ENCODE results near the gene UVRAG. TPM values are rescaled to one million over a fixed set of nuclear protein-coding genes. Genes with fewer than 3 reads are reported as not detected.

The UVRAG gene
- total and polyA plus RNA-seq, 12 donors = 5.0 to 18.3 (median 13.4) TPM

DNA sequence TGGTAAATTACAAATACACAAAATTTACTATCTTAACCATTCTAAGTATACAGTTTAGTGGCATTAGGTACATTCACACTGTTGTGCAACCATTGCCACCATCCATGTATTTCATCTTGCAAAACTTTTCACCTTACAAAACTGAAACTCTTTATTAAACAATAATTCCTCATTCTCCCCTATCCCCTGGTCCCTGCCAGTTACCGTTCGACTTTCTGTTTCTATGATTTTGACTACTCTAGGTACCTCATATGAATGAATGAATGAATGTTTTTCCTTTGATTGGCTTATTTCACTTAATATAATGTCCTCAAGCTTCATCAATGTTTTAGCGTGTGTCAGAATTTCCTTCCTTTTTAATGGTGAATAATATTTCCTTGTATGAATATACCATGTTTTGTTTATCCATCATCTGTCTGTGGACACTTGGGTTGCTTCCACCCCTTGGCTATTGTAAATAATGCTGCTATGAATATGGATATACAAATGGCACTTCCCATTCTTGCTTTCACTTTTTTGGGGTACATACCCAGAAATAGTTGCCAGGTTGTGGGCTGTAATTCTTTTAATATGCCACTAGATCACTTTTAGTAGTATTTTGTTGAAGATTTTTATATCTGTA lies 93.0 kb downstream of the UVRAG start:
- peaks cover 0 to 16% (median 3%) of the 10 kb centered on the region in 9 donors for H3K4me1 ChIP-seq
- H3K27me3 ChIP-seq = no peaks in the 10 kb centered on the region
- TF ChIP-seq, protein P1, sequence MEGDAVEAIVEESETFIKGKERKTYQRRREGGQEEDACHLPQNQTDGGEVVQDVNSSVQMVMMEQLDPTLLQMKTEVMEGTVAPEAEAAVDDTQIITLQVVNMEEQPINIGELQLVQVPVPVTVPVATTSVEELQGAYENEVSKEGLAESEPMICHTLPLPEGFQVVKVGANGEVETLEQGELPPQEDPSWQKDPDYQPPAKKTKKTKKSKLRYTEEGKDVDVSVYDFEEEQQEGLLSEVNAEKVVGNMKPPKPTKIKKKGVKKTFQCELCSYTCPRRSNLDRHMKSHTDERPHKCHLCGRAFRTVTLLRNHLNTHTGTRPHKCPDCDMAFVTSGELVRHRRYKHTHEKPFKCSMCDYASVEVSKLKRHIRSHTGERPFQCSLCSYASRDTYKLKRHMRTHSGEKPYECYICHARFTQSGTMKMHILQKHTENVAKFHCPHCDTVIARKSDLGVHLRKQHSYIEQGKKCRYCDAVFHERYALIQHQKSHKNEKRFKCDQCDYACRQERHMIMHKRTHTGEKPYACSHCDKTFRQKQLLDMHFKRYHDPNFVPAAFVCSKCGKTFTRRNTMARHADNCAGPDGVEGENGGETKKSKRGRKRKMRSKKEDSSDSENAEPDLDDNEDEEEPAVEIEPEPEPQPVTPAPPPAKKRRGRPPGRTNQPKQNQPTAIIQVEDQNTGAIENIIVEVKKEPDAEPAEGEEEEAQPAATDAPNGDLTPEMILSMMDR (IDR thresholded peaks at IDR 0.05) = no peak
- 87 to 96% methylated on average over 3 of the region's 3 CpGs for WGBS, 2 donors
- no peaks in the 10 kb centered on the region for H3K9me3 ChIP-seq
- ATAC-seq (no peak), DNase-seq (no peak)
- H3K27ac ChIP-seq = no peak overlapping the region
- H3K4me3 ChIP-seq = no peak overlapping the region
- peaks cover 0 to 13% (median 0%) of the 10 kb centered on the region in 9 donors for H3K36me3 ChIP-seq
- intact Hi-C loops (cut with DNase I) = no loop called here

- ATAC-seq (no peak), DNase-seq (no peak)
- Histone ChIP-seq H3K9me3 (no peaks in the 10 kb centered on the region), H3K36me3 (peaks cover 0 to 21% (median 0%) of the 10 kb centered on the region in 9 donors), H3K4me1 (peaks cover 0 to 14% (median 0%) of the 10 kb centered on the region in 9 donors), H3K27ac (no peak overlapping the region), H3K4me3 (no peak overlapping the region), H3K27me3 (no peaks in the 10 kb centered on the region)
- WGBS, 2 donors = 95 to 97% methylated on average over 3 of the region's 3 CpGs
- TF ChIP-seq, protein P1 (IDR thresholded peaks at IDR 0.05) = no peak
- intact Hi-C loops (cut with DNase I) = loop anchor here in 1 of 10 donors (5.0 kb wide), 1 partner anchor 137 kb away; no protein-coding TSS in a partner anchor
These were observed 95.6 kb downstream of the UVRAG start for GRCh38 chr11:75910426-75911145.

DNA sequence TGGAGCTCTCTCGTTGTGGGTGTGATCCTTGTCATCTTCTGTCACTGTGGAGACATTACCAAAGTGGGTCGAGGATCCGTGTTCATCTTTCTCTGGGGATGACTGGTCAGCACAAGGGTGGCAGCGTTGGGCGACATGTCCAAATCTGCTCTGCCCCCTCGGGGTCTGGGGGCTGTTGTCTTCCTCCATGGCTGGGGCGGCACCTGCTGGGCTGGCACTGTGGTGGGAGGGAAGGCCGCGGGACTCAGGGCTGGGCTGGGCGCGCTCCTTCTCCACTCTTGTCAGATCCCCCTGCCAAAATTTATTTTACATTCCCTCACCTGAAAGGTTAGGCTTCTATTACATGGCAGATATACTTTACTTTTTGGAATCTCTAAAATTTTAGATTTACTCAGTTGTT lies 96.4 kb downstream of the UVRAG start:
- Histone ChIP-seq H3K4me1 (peaks cover 0 to 14% (median 0%) of the 10 kb centered on the region in 9 donors), H3K9me3 (no peaks in the 10 kb centered on the region), H3K36me3 (peaks cover 0 to 21% (median 0%) of the 10 kb centered on the region in 9 donors), H3K27ac (no peak overlapping the region), H3K4me3 (no peak overlapping the region), H3K27me3 (no peaks in the 10 kb centered on the region)
- TF ChIP-seq, protein P1 (IDR thresholded peaks at IDR 0.05) = no peak
- DNase-seq (no peak), ATAC-seq (no peak)
- intact Hi-C loops (cut with DNase I) = loop anchor here in 1 of 10 donors (5.0 kb wide), 1 partner anchor 136 kb away; no protein-coding TSS in a partner anchor
- 95 to 96% methylated on average over 11 of the region's 11 CpGs for WGBS, 2 donors

- no peak overlapping the region for H3K27ac ChIP-seq
- WGBS, 2 donors = 95% methylated on average over 2 of the region's 2 CpGs
- ATAC-seq (no peak), DNase-seq (no peak)
- TF ChIP-seq, protein P1 (IDR thresholded peaks at IDR 0.05) = no peak
- H3K9me3 ChIP-seq = no peaks in the 10 kb centered on the region
- H3K4me3 ChIP-seq = no peak overlapping the region
- peaks cover 0 to 7% (median 0%) of the 10 kb centered on the region in 9 donors for H3K4me1 ChIP-seq
- intact Hi-C loops (cut with DNase I) = loop anchor here in 1 of 10 donors (5.0 kb wide), 1 partner anchor 133 kb away; no protein-coding TSS in a partner anchor
- peaks cover 0 to 21% (median 0%) of the 10 kb centered on the region in 9 donors for H3K36me3 ChIP-seq
- no peaks in the 10 kb centered on the region for H3K27me3 ChIP-seq
These were observed 99.0 kb downstream of the UVRAG start for GRCh38 chr11:75913984-75914383.
